ENCODE data around the gene FBXO11.

GRCh38 chr2:47819834-47820233 lies 86.5 kb downstream of the FBXO11 start:
- TF ChIP-seq, protein P1, sequence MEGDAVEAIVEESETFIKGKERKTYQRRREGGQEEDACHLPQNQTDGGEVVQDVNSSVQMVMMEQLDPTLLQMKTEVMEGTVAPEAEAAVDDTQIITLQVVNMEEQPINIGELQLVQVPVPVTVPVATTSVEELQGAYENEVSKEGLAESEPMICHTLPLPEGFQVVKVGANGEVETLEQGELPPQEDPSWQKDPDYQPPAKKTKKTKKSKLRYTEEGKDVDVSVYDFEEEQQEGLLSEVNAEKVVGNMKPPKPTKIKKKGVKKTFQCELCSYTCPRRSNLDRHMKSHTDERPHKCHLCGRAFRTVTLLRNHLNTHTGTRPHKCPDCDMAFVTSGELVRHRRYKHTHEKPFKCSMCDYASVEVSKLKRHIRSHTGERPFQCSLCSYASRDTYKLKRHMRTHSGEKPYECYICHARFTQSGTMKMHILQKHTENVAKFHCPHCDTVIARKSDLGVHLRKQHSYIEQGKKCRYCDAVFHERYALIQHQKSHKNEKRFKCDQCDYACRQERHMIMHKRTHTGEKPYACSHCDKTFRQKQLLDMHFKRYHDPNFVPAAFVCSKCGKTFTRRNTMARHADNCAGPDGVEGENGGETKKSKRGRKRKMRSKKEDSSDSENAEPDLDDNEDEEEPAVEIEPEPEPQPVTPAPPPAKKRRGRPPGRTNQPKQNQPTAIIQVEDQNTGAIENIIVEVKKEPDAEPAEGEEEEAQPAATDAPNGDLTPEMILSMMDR (IDR thresholded peaks at IDR 0.05; ENCODE audit: low read depth, low read length, missing input control) = no peak
- TF ChIP-seq HNF4A (conservative IDR thresholded peaks at IDR 0.05) (no peak), YY1 (IDR thresholded peaks at IDR 0.05) (no peak), TAF1 (conservative IDR thresholded peaks at IDR 0.05) (no peak), JUND (IDR thresholded peaks at IDR 0.05) (no peak), GABPA (IDR thresholded peaks at IDR 0.05 in 1 of 2, conservative IDR thresholded peaks at IDR 0.05 in 1 of 2) (no peak)

Data from liver (tissue), 3 donors.